ENCODE results near the gene ECM2.
A peak's percentile ranks its signal among the peaks of the same experiment; 100 is the strongest.

Gene ECM2

DNA sequence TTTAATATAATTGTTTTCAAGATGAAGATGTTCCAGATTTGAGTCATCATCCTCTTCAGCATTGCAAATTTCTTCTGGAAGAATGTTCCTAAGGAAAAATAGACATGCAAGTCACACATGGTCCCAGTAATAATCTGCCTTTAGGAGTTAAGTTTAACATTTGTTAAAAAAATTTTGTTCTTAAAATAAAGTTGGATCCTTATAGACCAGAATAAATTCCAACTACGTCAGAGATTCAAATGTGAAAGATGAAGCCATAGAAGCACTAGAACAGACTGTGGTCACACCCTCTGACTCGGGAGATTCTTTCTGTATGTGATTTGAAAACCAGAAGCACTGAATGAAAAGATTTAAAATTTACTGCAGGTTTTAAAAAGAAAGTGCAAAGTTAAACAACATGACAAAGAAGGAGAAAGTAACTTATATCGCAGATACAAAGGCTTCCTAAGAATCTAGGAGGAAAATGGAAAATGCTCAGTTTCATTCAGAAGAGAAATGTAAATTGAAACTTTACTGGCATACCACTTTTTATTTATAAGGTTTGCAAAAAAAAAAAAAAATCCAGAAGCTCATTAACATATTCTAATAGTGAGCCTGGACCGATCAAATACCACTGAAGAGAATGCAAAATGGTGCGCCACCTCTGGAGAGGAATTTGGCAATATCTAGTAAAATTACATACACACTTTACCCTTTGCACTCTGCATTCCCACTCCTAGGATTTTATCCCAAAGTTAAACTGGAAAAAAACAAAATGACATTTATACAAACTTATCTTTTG lies 39.2 kb downstream of the ECM2 start:
- DNase-seq = no peak

DNA sequence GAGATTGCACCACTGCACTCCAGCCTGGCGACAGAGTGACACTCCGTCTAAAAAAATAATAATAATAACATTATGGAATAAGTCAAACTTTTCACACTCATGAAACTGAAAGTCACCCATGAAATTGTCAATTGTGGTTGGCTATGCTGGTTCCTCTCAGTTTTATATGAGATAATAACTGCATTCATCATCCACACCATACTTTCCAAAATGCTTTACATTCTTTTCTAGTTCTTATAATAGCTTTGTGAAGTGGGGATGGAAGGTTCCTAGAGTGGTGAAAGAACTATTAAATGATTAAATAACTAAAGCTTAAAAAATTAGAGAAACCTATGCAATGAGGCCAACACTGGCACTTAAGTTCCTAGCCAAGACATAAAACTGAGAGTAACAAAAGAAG lies 40.9 kb downstream of the ECM2 start:
- DNase-seq = no peak

DNA sequence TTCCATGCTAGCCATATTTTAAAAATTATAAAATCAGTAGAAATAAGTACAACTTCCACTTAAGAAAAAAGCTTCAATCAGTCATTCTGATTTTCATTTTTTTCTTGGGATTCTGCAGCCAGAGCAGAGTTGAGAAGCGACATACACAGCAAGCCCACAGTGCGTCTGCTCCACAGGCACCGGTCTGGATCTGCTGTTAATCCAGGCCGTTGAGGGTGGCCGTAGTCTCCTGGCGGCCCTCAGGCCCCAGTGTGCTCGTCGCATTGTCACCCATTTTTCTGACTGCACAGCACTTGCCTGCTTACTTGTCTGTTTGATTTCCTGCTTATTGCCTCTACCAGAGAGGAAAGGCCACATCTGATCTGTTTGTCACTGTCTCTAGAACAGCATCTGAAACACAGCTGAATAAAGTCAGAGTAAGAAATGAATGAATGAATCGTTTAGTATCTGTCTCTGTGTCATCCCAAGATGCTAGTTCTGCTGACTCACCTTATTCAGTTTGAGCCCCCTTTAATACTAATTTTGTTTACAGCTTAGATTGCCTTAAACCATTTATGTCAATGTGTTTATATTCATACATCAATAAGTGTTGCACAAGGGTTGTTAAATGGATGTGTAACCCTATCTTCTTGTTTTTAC lies 41.9 kb downstream of the ECM2 start:
- DNase-seq = no peak

DNA sequence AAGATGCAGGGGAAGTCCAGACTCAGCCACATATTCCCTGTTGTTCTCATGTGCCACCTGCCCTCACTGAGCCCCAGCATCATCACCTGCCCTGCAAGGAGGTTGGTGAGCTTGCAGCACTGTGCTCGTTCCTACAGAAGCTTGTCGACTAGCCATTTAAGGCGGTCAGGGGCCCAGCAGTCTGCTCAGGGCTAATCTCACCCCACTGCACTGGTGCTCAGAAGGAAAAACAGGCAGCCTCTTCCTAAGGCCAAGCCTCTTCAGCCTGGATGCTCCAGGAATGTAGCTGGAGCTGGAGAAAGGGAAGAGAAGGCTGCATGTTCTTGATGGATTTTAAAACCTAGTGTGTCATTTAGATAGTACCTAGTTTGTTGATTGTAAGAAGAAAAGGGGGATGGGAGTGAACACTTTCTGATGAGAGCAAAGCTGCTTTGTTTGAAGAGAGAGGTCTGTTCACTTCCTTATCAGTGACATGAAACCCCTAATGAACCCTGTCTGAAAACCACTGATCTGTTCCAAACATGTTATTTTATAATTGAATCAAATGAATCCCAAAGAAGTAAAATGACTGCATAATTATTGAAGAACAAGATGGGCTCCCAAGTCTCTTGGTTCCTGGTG lies 42.9 kb downstream of the ECM2 start:
- peak; percentile 70 for DNase-seq

DNA sequence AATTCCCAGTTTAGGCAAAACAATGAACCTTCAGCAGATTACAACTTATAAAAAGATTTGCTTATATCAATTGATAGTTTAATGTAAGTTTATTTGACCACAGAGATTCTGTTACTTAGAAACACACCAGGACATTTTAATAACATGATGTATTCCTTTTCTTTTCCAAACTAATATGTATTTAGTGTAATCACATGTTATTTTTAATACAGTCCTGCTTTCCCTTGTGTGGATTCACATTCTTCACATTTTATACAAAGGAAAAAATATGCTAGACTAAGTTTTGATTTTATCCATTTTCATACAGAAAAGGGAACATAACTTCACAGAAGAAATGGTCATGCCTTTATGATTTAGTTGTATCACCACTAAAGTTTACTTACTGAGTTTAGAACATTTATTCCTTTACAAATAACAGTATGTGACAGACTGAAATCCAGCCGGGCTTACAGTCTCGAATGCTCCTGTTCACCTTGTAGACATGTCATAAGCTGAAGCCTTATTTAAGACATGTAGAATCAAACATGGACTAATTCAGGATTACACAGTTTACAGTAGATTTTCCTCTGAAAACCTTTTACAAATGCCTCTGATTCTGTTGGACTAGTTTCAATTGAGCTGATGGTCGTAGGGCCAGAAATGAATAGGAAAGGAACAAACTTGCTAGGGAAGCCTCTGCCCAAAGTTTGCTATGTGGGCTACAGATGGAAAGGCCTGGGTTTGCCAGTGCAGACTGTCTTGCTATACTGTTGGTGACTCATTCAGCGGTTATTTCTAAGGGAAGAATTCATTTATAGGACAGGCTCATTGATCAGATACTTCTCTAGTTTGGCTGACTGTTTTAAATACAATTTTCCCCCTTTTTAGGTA lies 46.9 kb downstream of the ECM2 start:
- no peak for DNase-seq

DNA sequence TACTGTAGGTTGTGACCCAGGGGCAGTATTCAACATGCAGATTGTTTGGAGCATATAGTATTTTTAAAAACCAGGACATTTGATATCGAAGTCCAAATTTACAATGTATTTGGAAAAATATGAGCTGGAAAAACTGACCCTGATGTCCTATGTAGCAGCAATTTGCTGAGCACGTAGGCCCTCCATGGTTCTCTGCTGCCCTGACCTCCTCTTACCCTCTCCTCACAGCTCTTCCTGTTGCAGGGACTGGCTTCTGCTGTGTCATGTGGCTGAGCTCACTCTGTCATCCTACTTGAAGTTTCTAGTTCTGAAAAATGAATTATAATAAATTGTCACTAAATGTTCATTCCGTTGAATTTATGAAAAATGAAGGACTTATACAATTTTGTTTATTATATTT lies 49.4 kb downstream of the ECM2 start:
- DNase-seq = no peak

DNA sequence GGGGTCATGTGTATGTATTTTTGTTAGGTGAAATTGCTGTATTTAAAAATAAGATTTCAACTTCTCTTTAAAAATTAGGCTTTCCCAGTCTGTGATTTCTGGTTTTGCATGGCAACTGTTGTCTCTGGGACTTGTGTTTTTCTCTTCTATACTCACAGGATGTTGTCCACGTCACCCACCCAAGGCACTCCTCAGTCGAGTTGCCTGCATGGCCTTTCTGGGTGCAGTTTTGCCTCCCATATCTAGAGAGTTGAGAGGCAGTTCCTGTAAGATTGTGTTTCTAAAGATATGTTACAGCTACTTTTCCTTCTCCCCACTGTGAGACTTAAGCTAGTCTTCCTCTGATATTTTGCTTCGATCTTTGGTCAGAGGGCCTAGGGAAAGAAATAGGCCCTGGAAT lies 51.2 kb downstream of the ECM2 start:
- DNase-seq = no peak

DNA sequence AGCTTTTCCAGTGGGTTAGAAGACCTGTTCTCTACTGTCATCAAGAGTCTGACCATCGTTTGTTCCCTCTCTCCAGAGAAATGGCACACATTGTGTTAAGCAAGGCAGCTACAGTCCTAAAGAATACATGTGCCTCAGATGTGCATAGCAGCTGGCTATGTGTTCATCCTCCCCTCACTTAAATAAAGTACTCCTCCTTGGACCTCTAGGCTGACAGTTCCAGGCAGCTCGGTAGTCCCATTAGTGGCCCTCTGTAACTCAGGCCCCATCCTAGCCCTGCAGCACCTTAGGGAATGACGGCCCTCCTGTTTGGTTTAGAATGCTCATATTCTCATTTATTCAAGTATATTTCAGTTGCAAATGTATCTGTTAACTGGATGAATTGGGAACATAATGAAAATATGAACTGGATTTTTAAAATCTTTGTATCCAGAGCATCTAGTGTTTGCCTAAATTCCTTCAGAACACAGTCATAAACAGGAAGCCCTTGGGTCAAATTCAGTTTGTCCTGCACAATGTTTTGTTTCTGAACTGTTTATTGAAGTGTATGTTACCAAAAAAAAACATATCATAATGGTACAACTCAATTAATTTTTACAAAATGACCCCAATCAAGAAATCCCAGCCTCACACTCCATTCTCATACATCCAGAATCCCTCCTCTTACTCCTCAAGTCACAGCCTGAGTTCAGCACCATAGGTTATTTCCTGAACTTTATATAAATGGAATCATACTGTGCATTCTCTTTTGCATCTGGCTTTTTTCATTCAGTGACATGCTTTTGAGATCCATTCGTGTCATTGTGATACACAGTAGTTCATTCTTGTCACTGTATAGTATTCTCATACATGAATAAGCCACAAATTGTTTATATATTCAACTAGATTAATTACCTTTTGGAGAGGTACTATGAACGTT lies 51.9 kb downstream of the ECM2 start:
- no peak for DNase-seq

DNA sequence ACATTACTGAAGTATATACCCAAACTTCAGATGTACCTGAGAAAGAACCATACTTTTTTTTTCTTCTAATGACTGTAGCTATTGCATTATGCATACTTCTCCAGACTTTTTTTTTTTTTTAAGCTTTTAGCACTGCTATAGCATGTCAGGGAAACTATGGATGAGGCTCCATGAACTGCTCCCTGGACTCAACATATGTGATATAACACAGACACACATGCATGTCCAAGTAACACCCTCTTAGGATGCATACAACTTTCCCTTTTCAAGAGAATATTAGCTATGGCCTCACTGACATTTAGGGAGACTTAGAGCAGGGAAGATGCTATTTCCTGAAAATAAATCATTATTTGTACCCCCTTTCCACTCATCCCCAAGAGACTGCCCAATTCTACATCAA lies 53.0 kb downstream of the ECM2 start:
- no peak for DNase-seq

DNA sequence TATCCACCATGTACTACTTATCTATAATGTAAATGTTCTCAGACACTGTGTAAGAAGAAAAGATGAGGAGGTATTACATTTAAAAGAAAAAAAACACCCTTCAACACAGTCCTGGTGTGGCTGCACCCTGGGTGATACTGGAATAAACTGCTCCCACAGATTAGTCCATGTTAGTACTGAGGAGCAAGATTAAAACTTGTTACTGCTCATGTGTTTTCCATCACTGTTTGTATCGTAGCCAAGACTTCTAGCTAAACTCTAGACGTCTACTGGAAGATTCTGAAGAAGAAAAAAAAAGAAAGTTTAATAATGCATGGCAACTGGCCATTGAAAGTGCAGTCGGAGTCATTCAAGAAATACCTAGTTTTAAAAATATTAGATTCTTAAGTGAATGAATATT lies 53.5 kb downstream of the ECM2 start, which contains the start of gene ASPN:
Gene ASPN, minus strand, starts transcription at position 178 of the 400 bp plus-strand sequence.
- no peak for DNase-seq

DNA sequence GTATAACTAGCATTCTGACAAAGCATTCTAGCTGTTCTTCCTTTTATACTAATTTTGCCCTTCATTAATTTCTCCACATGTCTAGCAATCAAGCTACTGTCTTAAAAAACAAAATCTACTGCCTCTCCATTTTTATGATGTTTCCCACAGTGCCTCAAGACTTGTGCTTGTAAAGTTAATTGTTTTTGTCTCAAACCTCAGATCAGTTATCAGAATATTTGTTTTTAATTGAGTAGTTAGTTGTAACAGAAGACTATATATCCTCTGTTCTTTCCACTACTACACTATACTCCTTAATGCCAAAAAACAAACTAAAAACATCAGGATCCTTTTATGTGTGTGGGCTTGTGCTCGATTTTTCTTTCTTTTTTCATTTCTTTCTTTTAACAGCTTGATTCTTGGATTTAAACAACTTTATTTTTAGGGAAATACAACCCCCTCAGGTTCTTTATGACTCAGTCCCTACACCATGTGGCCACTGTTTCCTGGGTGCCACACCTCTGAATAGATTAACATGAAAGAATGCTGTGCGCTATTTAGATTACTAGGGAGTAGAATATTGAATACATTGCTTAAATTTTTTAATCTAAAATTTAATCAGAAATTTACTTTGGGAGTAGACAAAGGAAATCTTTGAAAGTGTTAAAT lies 54.7 kb downstream of the ECM2 start:
- DNase-seq = no peak

DNA sequence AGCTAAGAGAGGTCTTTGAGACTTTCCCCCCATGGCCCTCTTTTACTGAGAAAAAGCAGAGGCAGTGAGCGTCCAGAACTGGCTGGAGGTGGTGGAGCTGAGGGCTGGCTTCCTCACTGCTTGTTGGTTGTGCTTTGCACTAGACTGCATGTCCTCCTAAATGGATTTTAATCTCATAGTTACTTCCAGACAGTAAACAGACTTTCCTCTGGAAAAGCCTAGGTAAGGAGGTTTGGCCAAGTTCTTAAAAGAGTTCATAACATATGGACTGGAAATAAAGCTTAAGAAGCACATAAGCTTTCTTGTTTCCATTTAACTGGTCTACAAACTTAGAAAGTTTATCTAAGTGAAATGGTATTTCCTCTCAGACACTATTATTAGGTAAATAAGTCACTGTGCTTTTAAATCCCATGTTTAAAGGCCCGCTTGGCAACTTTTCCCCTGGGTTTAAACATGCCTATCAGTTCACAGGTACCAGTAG lies 55.5 kb downstream of the ECM2 start:
- no peak for DNase-seq

DNA sequence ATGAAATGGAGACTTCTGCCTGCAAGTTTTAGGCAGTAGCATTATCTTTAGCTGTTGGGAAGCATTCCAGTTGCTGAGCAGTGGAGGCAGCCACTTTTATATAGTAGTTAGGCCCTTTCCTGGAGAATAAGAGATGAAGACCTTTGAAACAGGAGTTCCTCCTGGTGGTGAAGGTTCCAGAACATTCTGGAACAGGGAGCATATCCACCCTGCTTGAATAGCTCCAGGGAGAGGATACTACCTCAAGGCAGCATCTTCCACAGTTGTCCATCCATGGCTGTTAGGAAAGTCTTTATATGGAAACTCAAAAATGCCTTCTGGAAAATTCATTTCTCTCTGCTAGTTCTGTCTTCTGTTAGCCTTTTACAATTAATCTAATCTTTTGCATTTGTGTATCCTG lies 56.4 kb downstream of the ECM2 start:
- DNase-seq = no peak

DNA sequence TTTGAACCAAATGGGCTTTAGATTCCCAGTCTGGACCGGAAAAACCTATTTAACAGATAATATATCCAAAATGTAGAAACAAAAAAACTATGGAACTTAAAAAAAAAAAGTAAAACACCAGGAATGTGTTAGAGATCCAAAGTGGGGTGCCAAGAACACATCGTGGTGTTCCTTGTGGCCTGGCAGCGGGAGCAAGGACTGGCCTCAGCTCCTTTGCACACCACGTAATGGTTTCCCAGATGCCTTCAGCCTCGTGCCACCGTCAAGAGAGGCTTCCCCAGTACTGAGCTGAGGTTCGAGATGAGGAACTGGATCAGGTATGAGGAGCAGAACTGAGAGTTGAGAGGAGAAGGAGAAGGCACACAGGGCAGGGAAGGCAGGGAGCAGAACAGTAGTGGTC lies 57.0 kb downstream of the ECM2 start:
- no peak for DNase-seq

DNA sequence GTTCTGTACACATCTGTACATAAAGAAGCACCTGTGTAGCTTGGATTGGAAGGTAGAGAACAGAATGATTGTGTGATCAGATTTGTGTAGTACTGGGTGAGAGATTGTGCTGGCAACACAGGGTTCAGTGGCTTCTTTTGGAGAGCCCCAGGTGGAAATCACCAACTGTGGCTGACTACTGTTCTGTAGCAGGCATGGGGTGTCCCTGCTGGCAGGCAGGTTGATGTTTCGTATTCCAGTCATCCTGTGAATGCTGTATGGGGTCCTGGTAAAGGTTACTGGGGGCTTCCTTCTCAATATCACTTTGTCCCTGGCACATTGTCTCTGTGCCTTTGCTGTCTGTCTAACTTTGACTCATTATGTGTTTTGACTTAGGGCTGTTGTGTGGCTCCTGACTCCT lies 58.8 kb downstream of the ECM2 start:
- no peak for DNase-seq

DNA sequence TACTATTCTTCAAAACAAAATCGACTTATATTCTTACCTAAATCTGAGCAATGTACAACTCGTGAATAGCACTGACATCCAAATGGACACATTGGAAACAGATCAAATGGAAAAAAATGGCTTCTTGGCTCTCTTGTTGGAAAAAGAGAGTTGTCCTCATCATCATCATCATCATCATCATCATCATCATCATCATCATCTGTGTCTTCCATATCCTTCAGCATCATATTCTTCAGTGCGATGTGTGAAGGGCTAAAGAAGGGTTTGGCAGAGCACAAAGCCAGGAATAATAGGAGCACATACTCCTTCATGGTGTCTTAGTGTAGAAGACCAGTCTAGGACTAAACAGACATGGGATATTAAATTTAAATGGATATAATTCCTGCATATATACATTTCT lies 61.2 kb downstream of the ECM2 start:
- DNase-seq = no peak

DNA sequence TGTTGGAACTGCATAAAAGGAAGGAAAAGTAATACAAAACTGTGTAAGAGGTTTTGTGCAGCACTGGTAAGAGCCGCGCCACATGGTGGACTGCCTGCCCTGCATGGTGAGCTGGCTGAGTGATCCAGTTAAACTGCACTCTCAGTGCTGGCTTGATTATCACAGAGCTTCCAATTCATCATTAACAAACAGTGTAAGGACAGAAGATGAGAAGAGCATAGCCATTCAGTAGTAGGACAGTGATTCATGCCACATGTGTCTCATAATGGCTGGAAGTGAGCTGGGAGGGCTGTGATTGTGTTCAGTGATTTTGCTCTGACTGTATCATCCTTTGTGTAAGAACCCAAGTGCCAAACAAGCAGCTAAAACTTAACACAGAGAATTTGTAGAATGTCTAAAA lies 67.6 kb downstream of the ECM2 start:
- DNase-seq = no peak

DNA sequence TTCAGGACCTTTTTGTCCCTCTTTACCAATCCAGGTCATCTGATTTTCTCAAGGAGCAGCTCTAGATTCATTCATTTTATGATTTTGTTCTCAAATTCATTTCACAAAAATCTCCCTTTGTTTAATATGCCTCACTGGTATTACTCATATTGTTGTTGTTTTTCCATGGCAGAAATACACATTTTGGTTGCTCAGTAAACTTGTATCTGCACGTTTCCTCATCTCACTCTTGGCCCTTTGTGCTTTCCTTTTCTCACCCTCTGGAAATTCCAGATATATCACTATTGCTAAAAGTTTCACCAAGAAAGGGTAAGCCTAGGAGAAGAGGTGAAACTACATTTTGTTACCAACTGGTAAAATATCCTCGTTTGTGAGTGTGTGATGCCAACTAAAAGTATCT lies 68.3 kb downstream of the ECM2 start:
- no peak for DNase-seq

DNA sequence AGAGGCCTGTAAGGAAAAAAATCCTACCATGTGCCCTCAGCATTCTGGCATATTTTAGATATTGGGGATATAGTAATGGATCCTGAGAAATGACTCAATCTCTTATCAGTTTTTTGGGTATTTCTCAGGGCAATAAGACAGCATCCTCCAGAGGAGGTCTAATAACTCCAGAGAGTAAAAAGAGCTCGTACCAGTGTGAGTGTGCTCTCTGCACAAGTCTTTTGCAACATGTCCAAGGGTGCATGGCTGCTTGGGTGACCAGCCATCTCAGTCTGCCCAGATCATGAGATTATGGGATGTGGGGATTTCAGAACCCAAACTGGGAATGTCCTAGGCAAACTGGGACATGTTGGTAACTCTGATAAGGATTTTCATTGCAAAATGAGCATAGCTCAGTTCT lies 68.7 kb downstream of the ECM2 start:
- no peak for DNase-seq

DNA sequence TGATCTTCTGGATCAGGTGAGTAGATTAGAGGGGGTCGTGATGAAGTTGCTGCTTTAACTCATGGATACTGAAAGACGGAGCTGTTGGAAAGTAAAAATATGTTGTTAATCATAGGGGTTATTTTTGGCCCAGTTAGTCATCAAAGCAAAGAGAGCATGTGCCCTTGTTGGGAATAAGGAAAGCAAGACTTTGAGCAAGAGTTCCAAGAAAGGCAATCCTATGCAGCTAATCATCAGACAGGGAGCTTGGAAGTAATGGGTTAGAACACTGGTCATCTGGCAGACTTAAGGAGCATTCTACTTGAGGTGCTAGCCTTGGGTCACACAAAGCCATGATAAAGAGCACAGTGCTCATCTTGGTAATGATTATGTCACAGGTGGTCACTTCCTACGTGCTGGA lies 71.8 kb downstream of the ECM2 start:
- DNase-seq = no peak

DNA sequence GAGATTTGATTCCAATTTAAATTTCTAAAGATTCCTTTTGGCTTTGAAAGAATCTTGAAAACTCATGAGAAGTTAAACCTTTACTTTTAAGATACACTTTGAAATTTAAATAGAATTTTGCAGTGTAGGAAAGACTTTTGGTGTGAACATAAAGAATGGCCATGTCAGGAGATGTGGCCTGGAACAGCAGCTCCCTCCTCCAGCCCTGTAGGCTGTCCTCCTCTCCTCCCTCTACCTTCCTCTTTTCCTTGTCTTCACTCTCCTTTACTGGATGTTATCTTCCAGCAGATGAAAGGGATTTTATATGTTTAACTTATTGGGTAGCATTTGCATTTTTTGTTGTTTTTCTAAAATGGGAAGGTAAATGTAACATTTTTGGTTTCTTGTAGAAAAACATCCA lies 72.4 kb downstream of the ECM2 start:
- DNase-seq = no peak

DNA sequence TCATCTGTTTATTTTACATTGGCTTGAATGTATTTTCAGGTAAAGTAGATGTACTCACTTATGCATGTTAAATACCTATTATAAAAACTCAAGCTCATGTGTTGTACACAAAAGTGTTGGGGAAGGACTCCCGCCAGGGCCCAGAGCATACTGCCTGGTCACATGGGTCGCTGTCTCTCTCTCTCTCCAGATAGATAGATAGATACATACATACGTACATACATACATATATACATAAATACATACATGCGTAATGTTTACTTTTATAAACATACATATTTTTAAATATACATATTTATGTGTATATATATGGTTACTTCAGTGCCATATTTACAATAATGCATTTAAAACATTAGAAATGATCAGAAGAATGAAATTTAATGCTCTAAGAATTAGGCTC lies 78.2 kb downstream of the ECM2 start:
- DNase-seq = no peak

All from islet precursor cell (in vitro differentiated cells).